ENCODE results near the gene UBE2D1. TPM values are rescaled to one million over a fixed set of nuclear protein-coding genes. Genes with fewer than 3 reads are reported as not detected.

UBE2D1 gene
- total and polyA plus RNA-seq, 2 of the 4 experiments (the other 2 are of a cell fraction) = 9.1 to 9.7 TPM

DNA sequence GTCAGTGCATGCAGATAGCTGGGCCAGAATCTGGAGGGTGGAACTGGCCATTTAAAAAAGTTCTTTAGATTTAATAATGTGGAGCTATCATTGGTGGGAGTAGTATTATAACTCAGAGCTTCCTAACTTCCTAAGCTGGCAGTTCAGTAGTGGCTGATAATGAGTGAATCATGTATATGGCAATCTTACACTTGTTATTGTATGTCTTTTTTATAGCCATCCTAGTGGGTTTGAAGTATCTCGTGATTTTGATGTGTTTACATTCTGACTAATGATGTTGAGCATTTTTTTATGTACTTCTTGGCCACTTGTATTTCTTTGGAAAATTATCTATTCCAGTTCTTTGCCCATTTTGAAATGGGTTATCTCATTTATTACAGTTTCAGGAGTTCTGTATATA, 65.8 kb downstream of the UBE2D1 start:
- H3K27me3 ChIP-seq (ENCODE audit: control insufficient read depth, insufficient read depth, low read length) = no peaks in the 10 kb centered on the region
- no peak overlapping the region for H3K56ac ChIP-seq (ENCODE audit: extremely low read depth, insufficient read depth, low read length)
- no peak overlapping the region for H3K4me3 ChIP-seq (ENCODE audit: insufficient read depth, low read depth, low read length)
- no peak overlapping the region for H2BK20ac ChIP-seq (ENCODE audit: low read depth, low read length)
- H4K8ac ChIP-seq (ENCODE audit: low read depth in 2 of 2, low read length in 2 of 2) = no peak overlapping the region
- intact Hi-C loops (cut with micrococcal nuclease) = no loop called here
- no CpG with 5 or more reads among the region's 1 CpG for WGBS, 2 experiments (ENCODE audit: extremely low coverage in 2 of 2, insufficient read length in 1 of 2)
- BruUV-seq (replicated peaks) = no TSS peak
- H3K9me1 ChIP-seq (ENCODE audit: insufficient read depth, low read length) = no peaks in the 10 kb centered on the region; the same call in 1 of the 2 replicates
- ChIA-PET CTCF (interaction anchor here (0.6 to 0.7 kb wide), 3 partner anchors 118 to 342 kb away, joined by 3 to 4 read pairs (median 4); no protein-coding TSS in a partner anchor), POLR2A (ENCODE audit: unreplicated experiment) (no interaction called here)
- H3K4me2 ChIP-seq (ENCODE audit: low read depth, low read length) = no peak overlapping the region
- dilution Hi-C loops (cut with HindIII; ENCODE audit: low sequenced_read_pairs, unreplicated experiment) = no loop called here
- no peak overlapping the region for H2BK5ac ChIP-seq (ENCODE audit: low read depth, low read length, poor library complexity, severe bottlenecking)
- no peak overlapping the region for H2BK15ac ChIP-seq (ENCODE audit: low read depth, low read length)
- H2BK120ac ChIP-seq (ENCODE audit: low read depth, low read length) = no peak overlapping the region
- H3K9me3 ChIP-seq (ENCODE audit: control insufficient read depth, insufficient read depth, low read length) = no peaks in the 10 kb centered on the region
- H3K4ac ChIP-seq (ENCODE audit: low read depth, low read length) = no peak overlapping the region
- no peak overlapping the region for H3K18ac ChIP-seq (ENCODE audit: low read depth, low read length)
- H3K79me1 ChIP-seq (ENCODE audit: low read depth in 1 of 2, low read length in 2 of 2) = peaks cover 0 to 5% of the 10 kb centered on the region in 2 experiments; a peak in 2 of 4 replicates
- H3K4me1 ChIP-seq (ENCODE audit: control insufficient read depth, insufficient read depth, low read length) = peaks cover 2% of the 10 kb centered on the region; the same call in 1 of the 2 replicates
- no peak overlapping the region for H2AFZ ChIP-seq (replicated peaks; ENCODE audit: low read length, poor library complexity)
- DNase-seq = peak; percentile 62
- H4K91ac ChIP-seq (ENCODE audit: insufficient read depth, low read depth, low read length) = no peak overlapping the region
- H3K23ac ChIP-seq (ENCODE audit: low read depth, low read length) = no peak overlapping the region
- no peak overlapping the region for H4K5ac ChIP-seq (ENCODE audit: low read depth, low read length)
- in situ Hi-C loops (cut with MboI; ENCODE audit: low sequenced_read_pairs) = loop anchor here (25.0 kb wide), 1 partner anchor 812 kb away; no protein-coding TSS in a partner anchor
- H3K36me3 ChIP-seq (ENCODE audit: control insufficient read depth, insufficient read depth, low read length) = peaks cover 3% of the 10 kb centered on the region
- no peak overlapping the region for H3K27ac ChIP-seq (ENCODE audit: insufficient read depth, low read length)
- H2AK5ac ChIP-seq (ENCODE audit: low read depth, low read length) = no peak overlapping the region
- peak; percentile 68 for ATAC-seq (ENCODE audit: low read depth)
- H3K14ac ChIP-seq (replicated peaks; ENCODE audit: low read depth, low read length) = no peak overlapping the region
- no peaks in the 10 kb centered on the region for H4K20me1 ChIP-seq (ENCODE audit: insufficient read depth, low read length)
- no peak overlapping the region for H3K9ac ChIP-seq (ENCODE audit: low read depth, low read length)
- H2AK9ac ChIP-seq (replicated peaks; ENCODE audit: low read depth, low read length, poor library complexity) = no peak overlapping the region
- TF ChIP-seq BHLHE40 (IDR thresholded peaks at IDR 0.05; ENCODE audit: low read depth, low read length) (peak; percentile 36; the same call in 1 of the 2 replicates), USF2 (IDR thresholded peaks at IDR 0.05; ENCODE audit: low read depth, low read length) (no peak), ELK1 (IDR thresholded peaks at IDR 0.05; ENCODE audit: borderline replicate concordance, low read depth, low read length) (no peak)
